ENCODE measurements around the gene CEP164. TPM values are rescaled to one million over a fixed set of nuclear protein-coding genes. Genes with fewer than 3 reads are reported as not detected.

CEP164 gene
- 12.0 and 19.6 TPM in 2 replicates for total RNA-seq

DNA sequence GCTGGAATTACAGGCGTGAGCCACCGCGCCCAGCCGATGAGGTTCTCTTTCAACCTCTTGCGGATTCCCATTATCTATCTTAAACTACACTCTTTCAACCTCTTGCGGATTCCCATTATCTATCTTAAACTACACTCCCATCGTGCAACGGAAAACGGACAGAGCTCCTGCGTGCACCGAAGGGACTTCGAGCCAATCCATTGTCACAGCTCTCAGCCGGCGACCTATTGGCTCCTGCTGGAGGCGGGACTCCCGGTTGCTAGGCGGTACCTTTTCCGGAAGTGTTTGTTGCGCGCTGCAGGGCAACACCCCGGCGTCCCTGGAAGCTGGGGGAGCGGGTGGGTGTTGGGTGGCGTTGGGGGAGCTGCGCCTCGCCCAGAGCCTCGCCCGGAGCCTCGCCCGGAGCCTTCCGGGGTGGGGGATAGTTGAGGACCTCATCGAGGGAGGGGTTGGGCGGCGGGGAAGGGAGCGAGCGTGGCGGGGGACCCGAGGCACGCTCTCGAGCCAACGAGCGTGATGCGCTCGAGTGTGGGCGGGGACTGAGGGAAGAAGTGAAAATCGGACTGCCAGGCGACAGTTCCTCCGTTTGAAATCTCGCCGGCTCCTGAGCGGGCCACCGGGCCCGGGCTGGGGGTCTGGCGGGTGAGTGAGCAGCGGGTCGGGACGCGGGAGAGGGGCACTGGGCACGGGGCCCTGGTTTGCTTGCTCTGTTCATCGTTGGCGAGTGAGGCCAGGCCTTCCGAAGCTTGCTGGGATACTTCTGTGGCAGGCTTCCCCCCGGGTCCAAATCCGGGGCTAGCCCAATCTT, at the start of gene CEP164:
Gene CEP164 (plus strand): TSS at position 288 of the 808 bp plus-strand sequence. CDS start 10,733 bp downstream, outside the sequence.
- peak; percentile 92 to 96 for DNase-seq (ENCODE audit: low read depth in 2 of 2)

DNA sequence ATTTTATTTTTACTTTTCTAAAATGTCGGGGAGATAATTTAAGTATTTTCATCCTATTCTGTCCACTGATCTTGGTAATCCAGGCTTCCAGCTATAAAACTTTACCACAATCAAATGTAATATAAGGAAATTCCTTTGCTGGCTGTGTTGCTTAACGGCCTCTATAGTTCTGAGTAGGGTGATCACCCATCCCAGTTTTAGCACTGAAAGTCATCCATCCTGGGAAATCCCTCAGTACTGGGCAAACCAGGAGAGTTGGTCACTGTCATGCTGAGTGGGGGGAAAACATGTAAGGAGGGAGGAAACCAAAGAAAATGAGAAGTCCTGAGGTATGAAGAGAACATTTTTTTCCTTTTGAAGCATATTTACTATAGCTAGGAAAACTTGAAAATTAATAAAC, 49.3 kb upstream of the CEP164 start:
- DNase-seq (ENCODE audit: low read depth in 2 of 2), result no peak

- no peak for DNase-seq (ENCODE audit: low read depth in 2 of 2)
Observed at GRCh38 chr11:117279711-117280376, 47.8 kb upstream of the CEP164 start.

DNA sequence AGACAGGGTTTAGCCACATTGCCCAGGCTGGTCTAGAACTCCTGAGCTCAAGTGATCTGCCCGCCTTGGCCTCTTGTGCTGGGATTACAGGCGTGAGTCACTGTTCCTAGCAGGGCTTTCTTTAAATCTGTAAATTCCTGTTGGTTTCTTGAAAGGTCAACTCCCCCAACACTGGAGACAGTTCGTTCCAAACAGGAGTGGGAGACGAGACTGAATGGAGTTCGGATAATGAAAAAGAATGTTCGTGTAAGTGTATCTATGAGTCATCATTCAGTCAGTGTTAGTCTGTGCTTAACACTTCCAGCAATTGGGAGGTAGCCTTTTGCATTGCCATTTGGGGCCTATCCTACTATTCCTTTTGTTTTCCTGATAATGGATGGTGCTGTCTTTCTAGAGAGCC, 46.5 kb upstream of the CEP164 start:
- peak in 1 of 2 donors; percentile 87 for DNase-seq (ENCODE audit: low read depth in 2 of 2)

DNA sequence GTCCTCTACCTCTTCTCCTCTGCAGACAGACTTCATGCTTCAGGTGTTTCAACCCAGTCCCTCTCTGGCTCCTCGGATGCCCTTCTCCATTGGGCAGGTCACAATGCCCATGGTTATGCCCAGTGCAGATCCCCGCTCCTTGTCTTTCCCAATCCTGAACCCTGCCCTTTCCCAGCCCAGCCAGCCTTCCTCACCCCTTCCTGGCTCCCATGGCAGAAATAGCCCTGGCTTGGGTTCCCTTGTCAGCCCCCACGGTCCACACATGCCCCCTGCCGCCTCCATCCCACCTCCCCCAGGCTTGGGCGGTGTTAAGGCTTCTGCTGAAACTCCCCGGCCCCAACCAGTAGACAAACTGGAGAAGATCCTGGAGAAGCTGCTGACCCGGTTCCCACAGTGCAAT, 45.8 kb upstream of the CEP164 start:
- DNase-seq (ENCODE audit: low read depth in 2 of 2), result no peak

DNA sequence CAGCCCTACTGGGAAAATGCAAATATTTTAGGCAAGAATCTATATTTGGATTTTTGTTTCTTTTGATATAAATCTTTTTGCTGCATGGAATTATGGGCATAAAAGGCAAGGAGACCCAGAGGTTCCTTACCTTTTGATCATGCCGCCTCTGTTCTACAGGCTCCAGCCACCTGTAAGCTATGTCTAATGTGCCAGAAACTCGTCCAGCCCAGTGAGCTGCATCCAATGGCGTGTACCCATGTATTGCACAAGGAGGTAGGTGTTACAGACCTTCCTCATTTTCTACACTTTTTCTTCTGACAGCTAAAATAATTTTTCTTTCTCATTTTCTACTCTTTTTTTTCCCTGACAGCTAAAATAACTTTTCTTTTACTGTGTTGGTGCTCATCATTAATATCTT, 44.7 kb upstream of the CEP164 start:
- DNase-seq (ENCODE audit: low read depth in 2 of 2), result no peak

- no peak for DNase-seq (ENCODE audit: low read depth in 2 of 2)
Observed at GRCh38 chr11:117284053-117284452, 43.6 kb upstream of the CEP164 start.

DNA sequence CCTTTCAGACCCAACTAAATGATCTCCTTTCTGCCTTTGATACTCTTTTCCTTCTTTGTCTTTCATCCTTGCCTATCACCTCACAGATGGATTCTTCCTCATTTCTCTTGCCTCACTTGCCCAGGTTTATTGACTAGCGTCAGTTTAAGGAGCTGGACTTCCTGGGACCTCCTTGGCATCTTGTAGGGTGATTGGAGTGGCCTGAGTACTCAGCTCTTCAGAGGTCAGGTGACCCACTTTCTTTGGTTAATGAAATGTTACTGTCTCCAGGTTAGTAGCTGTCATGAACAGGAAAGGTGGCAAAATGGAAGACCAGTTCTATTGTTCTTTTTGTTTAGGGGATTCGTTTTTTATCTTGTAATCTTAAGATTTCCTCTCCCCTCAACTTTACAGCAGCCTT, 41.1 kb upstream of the CEP164 start:
- no peak for DNase-seq (ENCODE audit: low read depth in 2 of 2)

DNA sequence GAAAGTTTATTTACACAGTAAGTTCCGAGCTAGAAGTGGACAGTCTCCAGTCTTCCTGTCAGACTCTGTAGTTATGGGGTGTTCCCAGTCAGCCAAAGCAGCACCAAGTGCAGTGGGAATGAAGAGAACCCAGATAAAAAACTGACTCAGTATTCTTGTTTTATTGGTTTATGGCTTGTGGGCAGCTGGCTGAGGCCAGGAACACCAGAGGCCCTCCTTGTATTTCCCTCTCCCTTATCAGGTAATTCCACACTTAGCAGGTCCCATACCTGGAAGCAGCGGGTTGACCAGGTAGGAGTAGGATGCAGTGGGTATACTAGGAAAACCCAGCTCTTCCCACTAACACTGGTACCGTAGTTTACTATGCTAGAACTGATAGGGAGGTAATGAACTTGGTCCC, 40.0 kb upstream of the CEP164 start:
- peak in 1 of 2 donors; percentile 41 for DNase-seq (ENCODE audit: low read depth in 2 of 2)

DNA sequence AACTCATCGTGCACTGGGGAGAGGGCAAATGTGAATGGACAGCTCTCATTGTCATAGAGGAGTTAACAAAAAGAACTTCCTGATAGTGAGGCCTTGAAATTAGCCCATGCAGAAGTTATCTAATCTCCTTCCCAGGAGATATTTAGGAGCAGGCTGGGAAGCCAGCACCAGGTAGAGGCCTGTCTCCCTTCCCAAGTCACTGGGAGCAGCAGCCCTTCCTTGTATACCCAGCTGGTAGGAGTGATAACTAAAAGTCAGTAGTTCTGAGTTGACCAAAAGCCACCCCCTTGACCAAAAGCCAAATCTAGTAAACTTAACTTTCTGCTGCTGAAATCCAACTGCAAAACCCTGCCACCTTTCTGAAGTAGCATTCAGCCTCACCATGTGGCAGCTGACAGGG, 37.9 kb upstream of the CEP164 start:
- no peak for DNase-seq (ENCODE audit: low read depth in 2 of 2)

DNA sequence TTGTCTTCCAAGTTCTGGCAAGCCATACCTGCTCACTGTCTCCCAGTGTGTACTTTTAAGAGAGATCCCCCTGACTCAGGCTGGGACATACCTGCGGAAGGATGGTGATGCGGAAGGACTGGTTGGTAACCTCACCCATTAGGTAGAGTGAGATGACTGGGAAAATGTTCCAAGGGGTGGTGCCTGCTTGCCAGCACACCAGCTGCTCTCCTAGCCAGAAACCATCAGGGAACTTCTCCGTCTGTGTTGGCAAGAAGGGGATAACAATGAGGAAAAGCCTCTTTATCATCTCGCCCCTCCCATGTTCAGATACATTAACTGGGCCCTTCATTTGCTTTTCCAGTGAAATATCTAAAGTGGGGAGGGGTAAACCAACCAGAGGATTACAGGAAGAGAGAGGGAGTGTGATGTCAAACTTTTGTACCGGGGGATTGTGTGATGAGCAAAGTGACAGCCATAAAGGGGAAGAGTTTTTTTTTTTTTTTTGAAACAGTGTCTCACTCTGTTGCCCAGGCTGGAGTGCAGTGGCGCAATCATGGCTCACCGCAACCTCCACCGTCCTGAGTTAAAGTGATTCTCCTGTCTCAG, 36.8 kb upstream of the CEP164 start, which contains the start of gene BACE1-AS:
Gene BACE1-AS (plus strand): TSS at position 538 of the 588 bp plus-strand sequence.
- no peak for DNase-seq (ENCODE audit: low read depth in 2 of 2)

GRCh38 chr11:117292616-117293015, 35.0 kb upstream of the CEP164 start:
- DNase-seq (ENCODE audit: low read depth in 2 of 2), result no peak

DNA sequence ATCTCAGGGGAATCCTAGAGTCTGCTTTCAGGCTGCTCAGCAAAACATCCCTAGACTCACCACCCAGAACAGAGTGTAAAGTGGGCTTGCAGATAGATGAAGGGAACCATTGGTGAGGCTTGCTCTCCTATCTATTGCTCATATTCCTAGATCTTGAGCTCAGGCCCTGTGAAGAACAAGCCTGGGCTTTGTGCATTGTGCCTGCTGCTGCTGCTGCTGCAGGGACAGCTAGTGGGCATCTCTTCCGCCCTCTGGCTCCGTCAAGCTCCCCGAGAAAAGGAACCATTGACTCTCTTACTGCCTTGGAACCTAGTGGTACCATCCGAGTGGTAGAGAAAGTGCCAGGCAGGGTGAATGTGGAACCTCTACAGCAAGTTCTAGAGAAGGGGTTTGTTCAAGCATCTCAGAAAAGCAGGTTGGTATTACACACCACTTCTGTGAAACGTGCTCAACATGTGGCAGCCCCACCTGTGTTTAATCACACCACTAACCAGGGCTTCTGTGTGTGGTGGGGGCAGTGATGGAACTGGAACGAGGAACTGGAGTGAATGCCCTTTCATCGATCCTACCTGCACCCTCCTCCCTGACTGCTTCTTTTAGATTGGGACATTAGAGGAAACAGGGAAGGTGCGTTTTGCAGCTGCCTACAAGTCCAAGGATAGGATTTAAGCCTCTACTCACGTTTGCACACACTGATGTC, 32.1 kb upstream of the CEP164 start:
- DNase-seq (ENCODE audit: low read depth in 2 of 2), result no peak

DNA sequence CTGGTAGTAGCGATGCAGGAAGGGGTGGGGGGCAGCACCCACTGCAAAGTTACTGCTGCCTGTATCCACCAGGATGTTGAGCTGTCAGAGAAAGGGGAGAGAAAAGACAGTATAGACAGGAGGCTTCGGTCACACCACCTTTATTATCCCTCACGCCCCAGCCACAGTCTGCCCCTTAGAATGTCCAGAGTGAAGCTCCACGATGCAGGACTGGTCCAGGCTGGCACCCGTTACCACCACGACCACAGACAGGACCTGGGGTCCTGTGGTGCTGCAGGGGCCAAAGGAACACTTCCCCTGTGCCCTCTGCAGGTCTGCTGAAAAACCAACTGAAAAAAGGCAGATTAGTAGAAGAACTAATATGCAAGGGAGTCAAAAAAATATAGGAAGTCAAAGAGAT, 30.8 kb upstream of the CEP164 start:
- no peak for DNase-seq (ENCODE audit: low read depth in 2 of 2)

DNA sequence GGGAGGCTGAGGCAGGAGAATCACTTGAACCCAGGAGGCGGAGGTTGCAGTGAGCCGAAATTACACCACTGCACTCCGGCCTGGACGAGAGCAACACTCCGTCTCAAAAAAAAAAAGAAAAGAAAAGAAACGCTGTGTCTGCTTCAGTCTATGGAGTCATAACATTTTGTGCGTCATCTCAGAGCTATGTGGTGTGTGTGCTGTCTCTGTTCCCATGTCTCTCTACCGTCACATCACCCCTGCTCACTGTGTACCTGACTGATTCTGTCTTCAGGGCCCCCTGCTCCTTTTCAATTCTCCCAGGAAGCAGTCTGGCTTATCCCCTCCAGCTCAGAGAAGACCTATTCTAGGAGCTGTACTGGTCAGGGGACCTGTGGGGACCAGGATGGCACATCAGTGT, 29.5 kb upstream of the CEP164 start:
- DNase-seq (ENCODE audit: low read depth in 2 of 2), result no peak

GRCh38 chr11:117299351-117300282, 28.0 kb upstream of the CEP164 start:
- no peak for DNase-seq (ENCODE audit: low read depth in 2 of 2)

DNA sequence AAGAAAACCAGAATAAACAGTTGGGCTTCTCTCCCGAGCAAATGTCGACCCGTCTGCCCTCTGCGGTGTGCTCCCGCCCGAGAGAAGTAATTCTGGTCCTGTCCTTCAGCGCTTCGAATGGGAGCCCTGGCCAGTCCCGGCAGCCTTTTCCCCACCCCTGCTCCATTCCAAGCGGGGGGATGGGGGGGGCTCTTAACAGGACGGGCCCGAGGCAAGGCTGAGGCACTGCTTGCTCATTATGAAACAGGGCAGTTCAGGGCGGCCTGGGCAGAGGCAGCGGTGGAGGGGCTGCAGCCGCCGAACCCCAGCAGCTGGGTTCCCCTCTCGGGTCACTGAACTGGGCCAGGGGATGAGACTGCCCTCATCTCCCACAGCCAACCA, 27.4 kb upstream of the CEP164 start:
- no peak for DNase-seq (ENCODE audit: low read depth in 2 of 2)

GRCh38 chr11:117300773-117301172, 26.9 kb upstream of the CEP164 start:
- DNase-seq (ENCODE audit: low read depth in 2 of 2), result no peak

DNA sequence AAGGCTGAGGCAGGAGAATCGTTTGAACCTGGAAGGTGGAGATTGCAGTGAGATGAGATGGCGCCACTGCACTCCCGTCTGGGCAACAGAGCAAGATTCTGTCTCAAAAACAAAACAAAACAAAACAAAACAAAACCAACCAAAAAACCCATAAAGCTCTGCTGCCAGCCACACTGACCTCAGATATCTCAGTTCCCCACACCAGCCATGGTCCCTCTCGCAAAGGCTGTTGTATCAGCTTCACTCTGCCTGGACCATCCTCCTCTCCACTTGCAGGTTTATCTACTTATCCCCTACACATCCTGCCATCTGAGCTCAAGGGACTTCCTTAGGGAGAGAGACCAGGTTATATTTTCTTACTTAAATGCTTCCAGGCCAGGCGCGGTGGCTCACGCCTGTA, 25.4 kb upstream of the CEP164 start:
- DNase-seq (ENCODE audit: low read depth in 2 of 2), result no peak

GRCh38 chr11:117303101-117303500, 24.6 kb upstream of the CEP164 start:
- no peak for DNase-seq (ENCODE audit: low read depth in 2 of 2)
